Panc1 (cell line): ENCODE data around the gene CCDC74B.

ENCODE experiments used
- CTCF ChIP-seq: fragments of 450-650 bp; IDR thresholded peaks from 2 replicates; pipeline ENCODE4 v1.5.1; 2017; ENCODE audit warnings: mild to moderate bottlenecking
- SIN3A ChIP-seq: IDR thresholded peaks from 2 replicates; pipeline ENCODE4 v1.6.1; 2012; ENCODE audit warnings: low read depth, mild to moderate bottlenecking, low read length, moderate library complexity, borderline replicate concordance; ENCODE audit not compliant: insufficient read depth
- TCF7L2 ChIP-seq: IDR thresholded peaks from 2 replicates; pipeline ENCODE4 v1.6.1; 2011; ENCODE audit warnings: mild to moderate bottlenecking, low read depth, low read length, inconsistent platforms
- TF ChIP-seq, protein P1 (sequence below), 2 experiments: IDR thresholded peaks; 2 replicates each; pipeline ENCODE4 v1.6.1; 2011 to 2012; ENCODE audit warnings: low read depth in 2 of 2, control low read depth in 1 of 2, low read length in 1 of 2, mild to moderate bottlenecking in 1 of 2, moderate library complexity in 1 of 2; ENCODE audit not compliant: insufficient read depth in 1 of 2

DNA sequence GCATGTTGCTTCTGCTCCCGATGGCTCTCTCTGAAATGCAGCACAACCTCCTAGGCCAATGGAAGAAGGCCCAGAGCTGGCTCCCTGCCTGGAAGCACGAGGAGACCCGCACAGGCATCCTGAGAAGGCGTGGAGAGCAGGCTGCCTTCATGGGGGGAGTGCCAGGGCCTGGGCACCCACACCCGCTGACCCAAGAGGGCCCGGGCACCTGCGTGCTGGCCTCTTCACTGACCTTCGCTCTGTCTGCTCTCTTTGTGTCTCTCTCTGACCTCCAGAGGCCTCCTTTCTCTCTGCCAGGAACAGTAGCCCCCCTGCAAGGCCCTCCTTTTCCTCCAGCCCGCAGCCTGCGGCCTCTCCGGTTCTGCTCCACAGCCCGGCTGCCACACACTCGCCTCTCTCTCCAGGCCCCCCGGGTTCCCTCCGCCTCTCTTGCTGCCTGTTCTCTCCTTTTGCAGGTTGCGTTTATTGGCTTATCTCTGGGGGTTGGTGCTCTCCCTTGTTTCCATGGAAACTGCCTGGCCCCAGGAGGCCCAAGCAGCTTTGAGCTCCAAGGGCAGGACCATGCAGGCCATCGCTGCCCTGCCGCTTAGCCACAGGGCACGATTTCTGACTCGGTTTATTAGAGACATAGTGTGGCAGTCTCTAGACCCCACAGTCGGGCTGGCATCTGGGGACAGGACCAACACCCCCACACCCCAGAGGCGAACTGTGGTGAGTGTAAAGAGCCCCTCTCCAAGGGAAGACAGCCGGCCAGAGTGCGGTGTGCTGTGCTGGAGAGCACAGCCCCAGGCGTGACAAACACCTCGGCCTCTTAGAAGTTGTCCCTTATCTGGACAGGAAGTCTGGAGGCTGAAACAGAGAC, 38.8 kb upstream of the CCDC74B start:
- TF ChIP-seq, protein P1, sequence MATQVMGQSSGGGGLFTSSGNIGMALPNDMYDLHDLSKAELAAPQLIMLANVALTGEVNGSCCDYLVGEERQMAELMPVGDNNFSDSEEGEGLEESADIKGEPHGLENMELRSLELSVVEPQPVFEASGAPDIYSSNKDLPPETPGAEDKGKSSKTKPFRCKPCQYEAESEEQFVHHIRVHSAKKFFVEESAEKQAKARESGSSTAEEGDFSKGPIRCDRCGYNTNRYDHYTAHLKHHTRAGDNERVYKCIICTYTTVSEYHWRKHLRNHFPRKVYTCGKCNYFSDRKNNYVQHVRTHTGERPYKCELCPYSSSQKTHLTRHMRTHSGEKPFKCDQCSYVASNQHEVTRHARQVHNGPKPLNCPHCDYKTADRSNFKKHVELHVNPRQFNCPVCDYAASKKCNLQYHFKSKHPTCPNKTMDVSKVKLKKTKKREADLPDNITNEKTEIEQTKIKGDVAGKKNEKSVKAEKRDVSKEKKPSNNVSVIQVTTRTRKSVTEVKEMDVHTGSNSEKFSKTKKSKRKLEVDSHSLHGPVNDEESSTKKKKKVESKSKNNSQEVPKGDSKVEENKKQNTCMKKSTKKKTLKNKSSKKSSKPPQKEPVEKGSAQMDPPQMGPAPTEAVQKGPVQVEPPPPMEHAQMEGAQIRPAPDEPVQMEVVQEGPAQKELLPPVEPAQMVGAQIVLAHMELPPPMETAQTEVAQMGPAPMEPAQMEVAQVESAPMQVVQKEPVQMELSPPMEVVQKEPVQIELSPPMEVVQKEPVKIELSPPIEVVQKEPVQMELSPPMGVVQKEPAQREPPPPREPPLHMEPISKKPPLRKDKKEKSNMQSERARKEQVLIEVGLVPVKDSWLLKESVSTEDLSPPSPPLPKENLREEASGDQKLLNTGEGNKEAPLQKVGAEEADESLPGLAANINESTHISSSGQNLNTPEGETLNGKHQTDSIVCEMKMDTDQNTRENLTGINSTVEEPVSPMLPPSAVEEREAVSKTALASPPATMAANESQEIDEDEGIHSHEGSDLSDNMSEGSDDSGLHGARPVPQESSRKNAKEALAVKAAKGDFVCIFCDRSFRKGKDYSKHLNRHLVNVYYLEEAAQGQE (IDR thresholded peaks at IDR 0.05; ENCODE audit: insufficient read depth in 1 of 2, low read depth in 2 of 2, low read length in 1 of 2) = no peak
- TF ChIP-seq SIN3A = no peak
- no peak for TF ChIP-seq CTCF
- TF ChIP-seq TCF7L2 = no peak
